H1 (cell line): Measurements from ENCODE around the gene HACD2. TPM values are rescaled to one million over a fixed set of nuclear protein-coding genes. Genes with fewer than 3 reads are reported as not detected.

ENCODE experiments used
- CTCF ChIA-PET: fragments of 300-600 bp; sonication (Branson Sonifier 250); formaldehyde crosslinking; loops from one replicate; lab custom pipeline; 2021; ENCODE audit not compliant: partially characterized antibody; lab: Charles Lee
- POLR2A ChIA-PET: fragments of 300-600 bp; sonication (Branson Sonifier 250); formaldehyde crosslinking; loops from one replicate; lab custom pipeline; 2021; ENCODE audit warnings: inconsistent platforms; ENCODE audit not compliant: partially characterized antibody; lab: Charles Lee
- DNase-seq, 2 experiments: peaks; one replicate each; pipeline versions ENCODE4 v3.0.0 to v3.0.0-alpha.2; 2010 to 2022; ENCODE audit warnings: low spot score in 2 of 2, low read depth in 1 of 2, mixed read lengths in 1 of 2
- FAIRE-seq: peaks from 2 replicates; lab custom pipeline; 2011; peaks lifted over from hg19 to GRCh38; lab: Jason Lieb, UNC
- H2AFZ ChIP-seq: 2 replicates; pipeline ENCODE4 v1.8.1; 2012; ENCODE audit warnings: low read length, inconsistent platforms
- H2AK5ac ChIP-seq: 2 replicates; pipeline ENCODE4 v1.6.1; 2013; ENCODE audit warnings: low read depth, low read length
- H2BK120ac ChIP-seq: replicated peaks from 2 replicates; pipeline ENCODE3; 2013; ENCODE audit warnings: low read depth, low read length, inconsistent platforms
- H2BK12ac ChIP-seq: 2 replicates; pipeline ENCODE4 v1.6.1; 2013; ENCODE audit warnings: low read depth, low read length
- H2BK15ac ChIP-seq: 2 replicates; pipeline ENCODE4 v1.6.1; 2013; ENCODE audit warnings: low read length
- H2BK20ac ChIP-seq: 2 replicates; pipeline ENCODE4 v1.6.1; 2013; ENCODE audit warnings: low read length
- H2BK5ac ChIP-seq: 2 replicates; pipeline ENCODE4 v1.6.1; 2013; ENCODE audit warnings: low read depth, low read length
- H3K14ac ChIP-seq: 2 replicates; pipeline ENCODE4 v1.6.1; 2013; ENCODE audit warnings: inconsistent platforms; ENCODE audit not compliant: insufficient read length
- H3K18ac ChIP-seq: 2 replicates; pipeline ENCODE4 v1.6.1; 2013; ENCODE audit warnings: low read length; ENCODE audit errors: extremely low read depth
- H3K23ac ChIP-seq: 2 replicates; pipeline ENCODE4 v1.6.1; 2013; ENCODE audit warnings: inconsistent platforms; ENCODE audit not compliant: insufficient read length
- H3K23me2 ChIP-seq: 2 replicates; pipeline ENCODE4 v1.6.1; 2013; ENCODE audit warnings: low read depth, low read length
- H3K27ac ChIP-seq: 2 replicates; pipeline ENCODE4 v1.6.1; 2011; ENCODE audit warnings: low read depth, low read length, inconsistent platforms
- H3K27me3 ChIP-seq, 4 experiments: replicated peaks in 1 of 4; 1 replicate in 1 of 4; 2 replicates in 3 of 4; pipeline versions ENCODE4 v1.6.1 to v1.8.1; 2011 to 2013; ENCODE audit warnings: low read length in 3 of 4, mild to moderate bottlenecking in 3 of 4, inconsistent platforms in 2 of 4, mixed read lengths in 2 of 4, moderate library complexity in 1 of 4; ENCODE audit not compliant: control insufficient read depth in 3 of 4, insufficient read depth in 3 of 4; ENCODE audit errors: extremely low read depth in 1 of 4
- H3K36me3 ChIP-seq, 4 experiments: 2 replicates each; pipeline versions ENCODE4 v1.6.1 to v1.8.1; 2011 to 2013; ENCODE audit warnings: mild to moderate bottlenecking in 4 of 4, low read length in 3 of 4, moderate library complexity in 2 of 4, control low read depth in 1 of 4, inconsistent platforms in 1 of 4; ENCODE audit not compliant: insufficient read depth in 4 of 4, control insufficient read depth in 2 of 4
- H3K4ac ChIP-seq: replicated peaks from 2 replicates; pipeline ENCODE3; 2013; ENCODE audit warnings: low read length, low read depth, mixed read lengths, inconsistent platforms; ENCODE audit not compliant: insufficient read length
- H3K4me1 ChIP-seq, 4 experiments: replicated peaks in 1 of 4; 1 replicate in 1 of 4; 2 replicates in 3 of 4; pipeline versions ENCODE4 v1.6.1 to v1.8.1; 2011 to 2013; ENCODE audit warnings: low read length in 3 of 4, inconsistent platforms in 2 of 4, mixed read lengths in 1 of 4; ENCODE audit not compliant: insufficient read depth in 4 of 4, control insufficient read depth in 3 of 4
- H3K4me2 ChIP-seq, 2 experiments: 2 replicates each; pipeline versions ENCODE4 v1.6.1 to v1.8.1; 2011 to 2013; ENCODE audit warnings: low read depth in 2 of 2, low read length in 2 of 2, control low read depth in 1 of 2, inconsistent platforms in 1 of 2, mild to moderate bottlenecking in 1 of 2; ENCODE audit not compliant: insufficient read depth in 1 of 2
- H3K4me3 ChIP-seq, 4 experiments: fragments of 200-600, 300-600 bp in 1 of 4; sonication (generic), shearing (Covaris generic), sonication (Bioruptor Twin) in 1 of 4; 2 replicates each; pipeline versions ENCODE4 v1.5.1 to v1.8.1; 2011 to 2016; ENCODE audit warnings: low read length in 4 of 4, low read depth in 3 of 4, control low read depth in 2 of 4, inconsistent platforms in 2 of 4, mild to moderate bottlenecking in 2 of 4, mixed read lengths in 1 of 4, moderate library complexity in 1 of 4; ENCODE audit not compliant: insufficient read depth in 2 of 4; ENCODE audit errors: extremely low read depth in 1 of 4
- H3K56ac ChIP-seq: replicated peaks from 2 replicates; pipeline ENCODE3; 2013; ENCODE audit warnings: low read depth, mild to moderate bottlenecking, mixed read lengths, low read length, inconsistent platforms; ENCODE audit not compliant: insufficient read length
- H3K79me1 ChIP-seq: 2 replicates; pipeline ENCODE4 v1.6.1; 2013; ENCODE audit warnings: low read depth, low read length, control low read depth
- H3K79me2 ChIP-seq, 2 experiments: 2 replicates each; pipeline versions ENCODE4 v1.6.1 to v1.8.1; 2012 to 2013; ENCODE audit warnings: low read length in 2 of 2, mild to moderate bottlenecking in 2 of 2, inconsistent platforms in 1 of 2; ENCODE audit not compliant: insufficient read depth in 2 of 2, control insufficient read depth in 1 of 2
- H3K9ac ChIP-seq, 4 experiments: replicated peaks in 1 of 4; 1 replicate in 1 of 4; 2 replicates in 3 of 4; pipeline versions ENCODE4 v1.6.1 to v1.8.1; 2011 to 2013; ENCODE audit warnings: low read depth in 3 of 4, low read length in 3 of 4, control low read depth in 2 of 4, mild to moderate bottlenecking in 2 of 4, moderate library complexity in 2 of 4, inconsistent platforms in 1 of 4; ENCODE audit errors: extremely low read depth in 1 of 4
- H3K9me3 ChIP-seq, 2 experiments: 2 replicates each; pipeline versions ENCODE4 v1.6.1 to v1.8.1; 2012 to 2013; ENCODE audit warnings: mild to moderate bottlenecking in 2 of 2, moderate library complexity in 2 of 2, control low read depth in 1 of 2, inconsistent platforms in 1 of 2, low read depth in 1 of 2, low read length in 1 of 2, mixed read lengths in 1 of 2; ENCODE audit not compliant: insufficient read depth in 2 of 2
- H4K20me1 ChIP-seq, 2 experiments: replicated peaks in 1 of 2; 2 replicates each; pipeline versions ENCODE3 to v1.8.1; 2011 to 2013; ENCODE audit warnings: inconsistent platforms in 2 of 2, low read length in 2 of 2, mild to moderate bottlenecking in 1 of 2; ENCODE audit not compliant: insufficient read depth in 2 of 2, control insufficient read depth in 1 of 2
- H4K5ac ChIP-seq: 2 replicates; pipeline ENCODE4 v1.6.1; 2013; ENCODE audit warnings: low read length, low read depth, mixed read lengths, inconsistent platforms; ENCODE audit not compliant: insufficient read length
- H4K8ac ChIP-seq: 2 replicates; pipeline ENCODE4 v1.8.0; 2013; ENCODE audit warnings: mild to moderate bottlenecking, moderate library complexity, low read length, inconsistent platforms; ENCODE audit not compliant: insufficient read depth; ENCODE audit errors: extremely low read depth
- H4K91ac ChIP-seq: replicated peaks from 2 replicates; pipeline ENCODE3; 2013; ENCODE audit warnings: low read length, mixed read lengths, inconsistent platforms; ENCODE audit not compliant: insufficient read length
- CREB1 ChIP-seq: IDR thresholded peaks from 2 replicates; pipeline ENCODE4 v1.6.1; 2012; ENCODE audit warnings: inconsistent platforms
- CTBP2 ChIP-seq: IDR thresholded peaks from 2 replicates; pipeline ENCODE4 v1.7.0; 2011; ENCODE audit warnings: borderline replicate concordance, mild to moderate bottlenecking, moderate library complexity, mixed read lengths, low read length; ENCODE audit not compliant: insufficient read depth, insufficient read length
- JUN ChIP-seq: IDR thresholded peaks from 2 replicates; pipeline ENCODE4 v1.6.1; 2011; ENCODE audit warnings: low read depth, mild to moderate bottlenecking, improper control_type of control experiment, low read length
- JUND ChIP-seq: IDR thresholded peaks from 2 replicates; pipeline ENCODE4 v1.6.1; 2011; ENCODE audit warnings: mild to moderate bottlenecking, improper control_type of control experiment, low read length
- KDM5A ChIP-seq: fragments of 200-600 bp; IDR thresholded peaks from 2 replicates; pipeline ENCODE4 v1.7.1; 2012; ENCODE audit warnings: mild to moderate bottlenecking, low read length, inconsistent platforms, mixed read lengths
- NRF1 ChIP-seq: IDR thresholded peaks from 2 replicates; pipeline ENCODE4 v1.6.1; 2011; ENCODE audit warnings: mild to moderate bottlenecking, low read depth, low read length, improper control_type of control experiment
- RAD21 ChIP-seq, 2 experiments: IDR thresholded peaks in 1 of 2; conservative IDR thresholded peaks in 1 of 2; 2 replicates each; pipeline ENCODE4 v1.6.1; 2011; ENCODE audit warnings: low read depth in 2 of 2, low read length in 2 of 2, improper control_type of control experiment in 1 of 2, inconsistent platforms in 1 of 2, mild to moderate bottlenecking in 1 of 2, moderate library complexity in 1 of 2
- SAP30 ChIP-seq: fragments of 300-600 bp; sonication (generic); IDR thresholded peaks from 2 replicates; pipeline ENCODE4 v1.7.1; 2012; ENCODE audit warnings: low read length, moderate library complexity, mild to moderate bottlenecking, inconsistent platforms; ENCODE audit not compliant: insufficient read depth, insufficient replicate concordance
- SIRT6 ChIP-seq: IDR thresholded peaks from one replicate; pipeline ENCODE4 v1.7.1; 2012; ENCODE audit warnings: low read length, inconsistent platforms
- TAF1 ChIP-seq: IDR thresholded peaks from 2 replicates; pipeline ENCODE4 v1.6.1; 2011; ENCODE audit warnings: mild to moderate bottlenecking, low read depth, low read length
- TAF7 ChIP-seq: optimal IDR thresholded peaks from 2 replicates; pipeline ENCODE3; 2011; ENCODE audit warnings: low read depth, mild to moderate bottlenecking, inconsistent platforms, low read length, moderate library complexity, borderline replicate concordance
- WGBS, 2 experiments: shearing (Covaris generic) in 1 of 2; methylation state at CpG; one replicate each; pipeline versions ENCODE4 v1.1.6 to v1.1.7; 2013 to 2015; ENCODE audit warnings: low lambda C conversion rate in 2 of 2, mixed read lengths in 2 of 2, inconsistent platforms in 1 of 2, low coverage in 1 of 2, missing lambda C conversion rate in 1 of 2; ENCODE audit not compliant: insufficient replicate concordance in 2 of 2, insufficient coverage in 1 of 2, insufficient read length in 1 of 2; ENCODE audit errors: extremely low coverage in 1 of 2, missing lambda C conversion rate in 1 of 2; 5-methylcytosine and 5-hydroxymethylcytosine counted together
- polyA plus RNA-seq, 7 experiments: library from polyadenylated mRNA; depleted of rRNA in 3 of 7; stranded (reverse) in 5 of 7; unstranded in 2 of 7; fragments of >200 nt in 5 of 7; fragments of 200-250 nt in 2 of 7; gene quantifications; 1 replicate in 5 of 7; 2 replicates in 1 of 7; 4 replicates in 1 of 7; pipeline versions ENCODE4 v1.2.1 to v1.2.3, GENCODE V29; 2011 to 2013; ENCODE audit warnings: missing spikeins in 2 of 7, mixed read lengths in 2 of 7
- total RNA-seq: library from RNA; stranded (reverse); fragmentation: NEBNext Ultra II Directional; extraction: Animal tissue kit (Norgen Biotek cat#: 25700); gene quantifications from 2 replicates; pipeline ENCODE4 v1.2.1, GENCODE V29; 2021
- TF ChIP-seq, protein P1 (sequence below): IDR thresholded peaks from 2 replicates; pipeline ENCODE4 v1.6.1; 2012; ENCODE audit warnings: inconsistent platforms
- TF ChIP-seq, protein P2 (sequence below): IDR thresholded peaks from 2 replicates; pipeline ENCODE4 v1.6.1; 2011; ENCODE audit warnings: low read length, improper control_type of control experiment

The HACD2 gene
- total and polyA plus RNA-seq, 2 of the 8 experiments (the other 6 are each of a cell fraction or from before 2014, with no cell fraction given): 24.9 to 31.2 TPM

DNA sequence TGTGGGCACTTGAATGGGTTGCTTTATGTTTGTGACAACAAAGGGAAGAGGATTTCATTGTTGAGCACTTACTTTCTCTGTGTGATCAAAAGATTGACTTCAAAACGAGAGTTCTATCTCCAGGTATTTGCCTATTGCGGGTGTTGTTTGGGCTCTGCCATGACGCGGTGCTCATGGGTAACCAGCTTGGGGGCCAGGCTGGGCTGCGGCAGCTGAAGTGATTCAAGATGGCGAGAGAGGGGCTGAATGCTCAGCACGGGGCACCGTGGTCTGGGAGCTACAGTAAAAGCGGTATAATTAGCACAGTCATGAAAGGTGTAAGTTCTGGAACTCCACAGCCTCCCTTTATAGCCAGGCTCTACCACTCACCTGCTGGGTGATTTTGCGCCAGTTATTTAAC is 105.0 kb downstream of the HACD2 start:
- Histone ChIP-seq H3K36me3 (no peaks in the 10 kb centered on the region), H2BK12ac (no peak overlapping the region), H3K18ac (no peak overlapping the region), H2BK120ac (no peak overlapping the region), H2AFZ (no peak overlapping the region), H3K4ac (no peak overlapping the region), H3K56ac (no peak overlapping the region), H3K14ac (no peak overlapping the region), H3K4me2 (no peak overlapping the region), H2AK5ac (no peak overlapping the region), H4K91ac (no peak overlapping the region), H3K79me1 (no peaks in the 10 kb centered on the region), H3K79me2 (no peaks in the 10 kb centered on the region), H3K27me3 (no peaks in the 10 kb centered on the region; a peak in 1 of 7 replicates), H2BK20ac (no peak overlapping the region), H3K23ac (no peak overlapping the region), H4K20me1 (no peaks in the 10 kb centered on the region), H4K8ac (no peak overlapping the region), H3K9ac (no peak overlapping the region), H2BK5ac (no peak overlapping the region), H2BK15ac (no peak overlapping the region), H3K9me3 (no peaks in the 10 kb centered on the region), H3K4me1 (no peaks in the 10 kb centered on the region), H4K5ac (no peak overlapping the region), H3K27ac (no peak overlapping the region), H3K4me3 (no peak overlapping the region), H3K23me2 (no peaks in the 10 kb centered on the region)
- no peak for DNase-seq
- no peak for FAIRE-seq
- POLR2A ChIA-PET: no interaction called here
- WGBS, 2 experiments: 91% methylated on average over 10 of the region's 10 CpGs; no CpG with 5 or more reads in 1 of the 2 experiments
- CTCF ChIA-PET: interaction anchor here (0.8 to 3.2 kb wide), 9 partner anchors 9 to 194 kb away, joined by 3 to 18 read pairs (median 3); partner anchors contain the start of gene ADCY5
- TF ChIP-seq, protein P1, sequence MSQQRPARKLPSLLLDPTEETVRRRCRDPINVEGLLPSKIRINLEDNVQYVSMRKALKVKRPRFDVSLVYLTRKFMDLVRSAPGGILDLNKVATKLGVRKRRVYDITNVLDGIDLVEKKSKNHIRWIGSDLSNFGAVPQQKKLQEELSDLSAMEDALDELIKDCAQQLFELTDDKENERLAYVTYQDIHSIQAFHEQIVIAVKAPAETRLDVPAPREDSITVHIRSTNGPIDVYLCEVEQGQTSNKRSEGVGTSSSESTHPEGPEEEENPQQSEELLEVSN: no peak
- TF ChIP-seq JUN (no peak), KDM5A (no peak), SIRT6 (no peak), CTBP2 (no peak), CREB1 (no peak), SAP30 (no peak), JUND (no peak), TAF1 (no peak), RAD21 (IDR thresholded peaks at IDR 0.05 in 1 of 2, conservative IDR thresholded peaks at IDR 0.05 in 1 of 2; ENCODE audit: low read depth in 2 of 2, low read length in 2 of 2) (no peak), NRF1 (no peak), TAF7 (no peak)
- TF ChIP-seq, protein P2, sequence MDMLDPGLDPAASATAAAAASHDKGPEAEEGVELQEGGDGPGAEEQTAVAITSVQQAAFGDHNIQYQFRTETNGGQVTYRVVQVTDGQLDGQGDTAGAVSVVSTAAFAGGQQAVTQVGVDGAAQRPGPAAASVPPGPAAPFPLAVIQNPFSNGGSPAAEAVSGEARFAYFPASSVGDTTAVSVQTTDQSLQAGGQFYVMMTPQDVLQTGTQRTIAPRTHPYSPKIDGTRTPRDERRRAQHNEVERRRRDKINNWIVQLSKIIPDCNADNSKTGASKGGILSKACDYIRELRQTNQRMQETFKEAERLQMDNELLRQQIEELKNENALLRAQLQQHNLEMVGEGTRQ: no peak
